ENCODE measurements around the gene COG7.
"Not testable (repeated sequence)": the region's sequence is repeated elsewhere in the genome, so short reads cannot be mapped to it uniquely, and the experiment has no call there.

Gene COG7

GRCh38 chr16:23408823-23409298 lies 44.1 kb downstream of the COG7 start:
- Histone ChIP-seq H3K4me1 (ENCODE audit: control insufficient read depth in 1 of 2, insufficient read depth in 2 of 2, low read length in 2 of 2) (peaks cover 5 to 17% of the 10 kb centered on the region in 2 donors), H3K36me3 (ENCODE audit: control insufficient read depth in 1 of 2, insufficient read depth in 2 of 2, low read length in 2 of 2) (peaks cover 50 to 56% of the 10 kb centered on the region in 2 donors), H3K27ac (ENCODE audit: low read length) (no peak overlapping the region), H3K9me3 (ENCODE audit: control insufficient read depth in 1 of 2, low read length in 2 of 2) (no peaks in the 10 kb centered on the region), H3K27me3 (ENCODE audit: low read depth, low read length) (no peaks in the 10 kb centered on the region), H3K4me3 (ENCODE audit: low read depth in 1 of 2, low read length in 2 of 2) (no peak overlapping the region)

DNA sequence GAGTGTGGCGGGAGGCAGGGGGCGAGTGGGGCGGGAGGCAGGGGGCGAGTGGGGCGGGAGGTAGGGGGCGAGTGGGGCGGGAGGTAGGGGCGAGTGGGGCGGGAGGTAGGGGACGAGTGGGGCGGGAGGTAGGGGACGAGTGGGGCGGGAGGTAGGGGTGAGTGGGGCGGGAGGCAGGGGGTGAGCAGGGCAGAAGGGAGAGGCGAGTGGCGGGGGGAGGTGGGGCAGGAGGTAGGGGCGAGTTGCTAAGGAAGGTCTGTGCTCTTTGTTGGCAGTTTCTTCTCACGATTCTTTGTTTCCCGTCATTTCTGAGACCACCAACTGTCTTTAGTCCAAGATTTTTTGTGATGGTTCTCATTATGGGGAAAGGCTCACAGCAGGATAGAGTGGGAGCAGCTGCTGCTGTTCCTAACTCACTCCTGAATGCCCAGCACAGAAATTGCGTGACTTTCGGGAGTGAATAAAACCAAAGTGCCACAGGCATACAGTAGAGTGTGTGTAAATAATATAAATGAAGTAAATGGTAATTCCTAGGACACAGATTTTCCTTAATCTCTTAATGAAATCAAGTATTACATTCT lies 44.7 kb downstream of the COG7 start:
- Histone ChIP-seq H3K27ac (ENCODE audit: low read length) (no peak overlapping the region), H3K27me3 (ENCODE audit: low read depth, low read length) (no peaks in the 10 kb centered on the region), H3K4me1 (ENCODE audit: control insufficient read depth in 1 of 2, insufficient read depth in 2 of 2, low read length in 2 of 2) (peaks cover 5 to 18% of the 10 kb centered on the region in 2 donors), H3K9me3 (ENCODE audit: control insufficient read depth in 1 of 2, low read length in 2 of 2) (no peaks in the 10 kb centered on the region), H3K36me3 (ENCODE audit: control insufficient read depth in 1 of 2, insufficient read depth in 2 of 2, low read length in 2 of 2) (peaks cover 49 to 52% of the 10 kb centered on the region in 2 donors), H3K4me3 (ENCODE audit: low read depth in 1 of 2, low read length in 2 of 2) (no peak overlapping the region)

DNA sequence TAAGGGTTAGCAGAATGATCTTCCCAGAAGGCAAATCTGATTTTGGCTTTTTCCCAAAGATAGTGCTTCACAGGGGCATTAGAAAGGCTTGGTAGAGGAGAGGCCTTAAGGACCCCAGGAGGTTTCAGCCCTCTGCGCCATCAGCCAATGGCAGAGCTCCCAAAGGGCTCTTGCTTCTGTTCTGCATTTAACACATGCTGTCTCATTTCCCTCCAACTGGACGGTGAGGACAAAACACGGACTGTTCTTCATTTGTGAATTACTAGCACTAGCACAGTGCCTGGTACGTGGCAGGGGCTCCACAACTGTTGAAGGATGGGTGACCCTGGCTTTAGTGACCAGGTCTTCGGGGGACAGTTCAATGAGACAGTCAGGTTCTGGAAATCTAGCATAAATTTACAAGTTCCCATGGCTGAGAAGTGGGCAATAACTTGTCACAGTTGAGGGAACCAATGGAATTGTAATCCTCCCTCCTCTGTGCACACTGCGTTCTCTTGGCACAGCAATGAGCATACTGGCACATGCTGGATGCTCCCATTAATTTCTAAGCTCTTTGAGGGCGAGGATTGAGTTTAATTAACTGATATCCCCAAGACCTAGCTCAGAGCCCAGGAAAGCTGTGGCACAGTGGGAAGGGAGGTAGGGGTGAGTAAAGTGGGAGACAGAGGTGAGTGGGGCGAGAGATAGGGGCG lies 45.4 kb downstream of the COG7 start:
- Histone ChIP-seq H3K9me3 (ENCODE audit: control insufficient read depth in 1 of 2, low read length in 2 of 2) (no peaks in the 10 kb centered on the region), H3K27ac (ENCODE audit: low read length) (no peak overlapping the region), H3K36me3 (ENCODE audit: control insufficient read depth in 1 of 2, insufficient read depth in 2 of 2, low read length in 2 of 2) (peaks cover 52 to 55% of the 10 kb centered on the region in 2 donors), H3K27me3 (ENCODE audit: low read depth, low read length) (no peaks in the 10 kb centered on the region), H3K4me3 (ENCODE audit: low read depth in 1 of 2, low read length in 2 of 2) (no peak overlapping the region), H3K4me1 (ENCODE audit: control insufficient read depth in 1 of 2, insufficient read depth in 2 of 2, low read length in 2 of 2) (peaks cover 5 to 18% of the 10 kb centered on the region in 2 donors)

GRCh38 chr16:23406546-23407240 lies 46.3 kb downstream of the COG7 start:
- H3K9me3 ChIP-seq (ENCODE audit: control insufficient read depth in 1 of 2, low read length in 2 of 2) = no peaks in the 10 kb centered on the region
- H3K36me3 ChIP-seq (ENCODE audit: control insufficient read depth in 1 of 2, insufficient read depth in 2 of 2, low read length in 2 of 2) = peaks cover 51 to 52% of the 10 kb centered on the region in 2 donors
- no peak overlapping the region for H3K27ac ChIP-seq (ENCODE audit: low read length)
- no peak overlapping the region for H3K4me3 ChIP-seq (ENCODE audit: low read depth in 1 of 2, low read length in 2 of 2)
- H3K27me3 ChIP-seq (ENCODE audit: low read depth, low read length) = no peaks in the 10 kb centered on the region
- H3K4me1 ChIP-seq (ENCODE audit: control insufficient read depth in 1 of 2, insufficient read depth in 2 of 2, low read length in 2 of 2) = peaks cover 5 to 18% of the 10 kb centered on the region in 2 donors

DNA sequence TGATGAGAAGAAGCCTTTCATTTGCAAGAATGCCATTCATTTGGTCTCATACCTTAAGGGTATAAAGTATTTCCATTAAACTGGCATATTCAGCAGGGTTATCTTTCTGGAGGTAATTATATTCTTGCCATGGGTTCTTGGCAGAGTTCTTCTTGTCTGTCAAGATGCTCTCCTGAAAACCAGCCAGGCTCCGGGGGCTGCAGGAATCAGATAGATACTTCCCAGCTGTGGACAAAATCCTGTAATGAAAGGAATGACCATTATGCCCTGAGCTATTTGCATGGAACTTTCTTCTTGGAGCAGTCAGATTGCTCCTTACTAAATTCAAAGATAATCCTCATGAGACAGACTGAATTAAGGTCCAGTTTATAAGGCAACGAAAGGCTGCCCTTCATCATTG lies 47.0 kb downstream of the COG7 start:
- Histone ChIP-seq H3K27ac (ENCODE audit: low read length) (no peak overlapping the region), H3K4me1 (ENCODE audit: control insufficient read depth in 1 of 2, insufficient read depth in 2 of 2, low read length in 2 of 2) (peaks cover 5 to 18% of the 10 kb centered on the region in 2 donors), H3K9me3 (ENCODE audit: control insufficient read depth in 1 of 2, low read length in 2 of 2) (no peaks in the 10 kb centered on the region), H3K27me3 (ENCODE audit: low read depth, low read length) (no peaks in the 10 kb centered on the region), H3K4me3 (ENCODE audit: low read depth in 1 of 2, low read length in 2 of 2) (no peak overlapping the region), H3K36me3 (ENCODE audit: control insufficient read depth in 1 of 2, insufficient read depth in 2 of 2, low read length in 2 of 2) (peaks cover 47 to 54% of the 10 kb centered on the region in 2 donors)

DNA sequence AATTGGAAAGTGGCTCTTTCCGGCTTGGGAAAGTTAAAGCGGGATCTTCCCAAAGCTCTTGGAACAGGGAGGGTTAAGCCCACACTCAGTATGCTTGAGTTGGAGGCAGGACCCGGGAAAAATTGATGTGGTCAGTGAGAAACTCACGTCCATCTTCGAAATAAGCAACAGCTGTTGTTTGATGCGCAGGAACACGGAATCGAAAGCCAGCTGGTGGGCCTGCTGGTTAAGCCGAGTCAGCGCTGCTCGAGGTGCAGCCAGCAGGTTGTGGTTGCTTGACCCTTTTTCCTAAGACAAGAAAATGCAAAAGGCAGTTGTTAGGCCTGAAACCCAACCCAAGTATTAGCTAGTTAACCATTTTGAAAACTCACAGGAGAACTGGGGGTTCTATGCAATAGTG lies 49.4 kb downstream of the COG7 start:
- Histone ChIP-seq H3K36me3 (ENCODE audit: control insufficient read depth in 1 of 2, insufficient read depth in 2 of 2, low read length in 2 of 2) (peaks cover 54 to 60% of the 10 kb centered on the region in 2 donors), H3K4me3 (ENCODE audit: low read depth in 1 of 2, low read length in 2 of 2) (no peak overlapping the region), H3K9me3 (ENCODE audit: control insufficient read depth in 1 of 2, low read length in 2 of 2) (no peaks in the 10 kb centered on the region), H3K27me3 (ENCODE audit: low read depth, low read length) (no peaks in the 10 kb centered on the region), H3K27ac (ENCODE audit: low read length) (no peak overlapping the region), H3K4me1 (ENCODE audit: control insufficient read depth in 1 of 2, insufficient read depth in 2 of 2, low read length in 2 of 2) (peaks cover 5 to 26% of the 10 kb centered on the region in 2 donors)

DNA sequence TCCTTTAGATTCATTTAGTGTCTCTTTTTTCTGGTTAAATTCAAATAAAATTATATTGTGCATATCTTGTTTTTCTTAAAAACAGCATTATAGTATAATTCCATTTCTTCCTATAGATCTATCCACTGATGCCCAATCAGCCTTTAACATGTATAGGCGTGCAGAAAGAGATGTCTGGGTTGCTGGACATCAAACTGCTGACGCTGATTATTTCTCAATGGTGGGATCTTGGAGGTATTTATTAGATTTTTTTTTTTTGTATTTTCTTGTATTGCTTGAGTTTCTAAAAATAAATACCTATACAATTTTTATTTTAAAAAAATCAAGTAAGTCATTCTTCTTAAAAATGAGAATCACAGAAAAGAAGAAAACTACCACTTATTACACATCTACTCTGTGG lies 50.9 kb downstream of the COG7 start:
- H3K9me3 ChIP-seq (ENCODE audit: control insufficient read depth in 1 of 2, low read length in 2 of 2) = no peaks in the 10 kb centered on the region
- H3K4me1 ChIP-seq (ENCODE audit: control insufficient read depth in 1 of 2, insufficient read depth in 2 of 2, low read length in 2 of 2) = peaks cover 5 to 26% of the 10 kb centered on the region in 2 donors
- no peak overlapping the region for H3K4me3 ChIP-seq (ENCODE audit: low read depth in 1 of 2, low read length in 2 of 2)
- no peak overlapping the region for H3K27ac ChIP-seq (ENCODE audit: low read length)
- H3K36me3 ChIP-seq (ENCODE audit: control insufficient read depth in 1 of 2, insufficient read depth in 2 of 2, low read length in 2 of 2) = peaks cover 68% of the 10 kb centered on the region in 2 donors
- H3K27me3 ChIP-seq (ENCODE audit: low read depth, low read length) = no peaks in the 10 kb centered on the region

DNA sequence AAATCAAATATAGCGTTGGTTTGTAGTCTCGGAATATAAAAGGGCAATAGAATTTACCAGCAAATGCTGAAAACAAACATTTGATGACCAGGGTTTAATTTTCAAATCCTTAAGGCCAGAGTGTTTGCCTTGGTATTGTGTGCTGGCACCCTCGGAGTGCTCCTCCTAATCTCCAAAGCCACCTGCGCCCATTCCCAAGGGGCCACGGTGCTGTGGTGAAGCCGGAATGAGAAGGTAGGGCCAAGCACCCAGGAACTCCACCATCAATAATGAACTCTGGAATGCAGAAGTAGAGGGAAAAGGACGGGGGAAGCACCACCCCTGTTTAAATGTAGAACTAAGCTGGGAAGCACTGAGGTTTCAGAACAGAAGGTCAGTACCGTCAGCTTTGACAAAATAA lies 51.9 kb downstream of the COG7 start:
- Histone ChIP-seq H3K36me3 (ENCODE audit: control insufficient read depth in 1 of 2, insufficient read depth in 2 of 2, low read length in 2 of 2) (peaks cover 64 to 69% of the 10 kb centered on the region in 2 donors), H3K4me3 (ENCODE audit: low read depth in 1 of 2, low read length in 2 of 2) (no peak overlapping the region), H3K9me3 (ENCODE audit: control insufficient read depth in 1 of 2, low read length in 2 of 2) (no peaks in the 10 kb centered on the region), H3K27me3 (ENCODE audit: low read depth, low read length) (no peaks in the 10 kb centered on the region), H3K27ac (ENCODE audit: low read length) (no peak overlapping the region), H3K4me1 (ENCODE audit: control insufficient read depth in 1 of 2, insufficient read depth in 2 of 2, low read length in 2 of 2) (peaks cover 5 to 22% of the 10 kb centered on the region in 2 donors)

- H3K9me3 ChIP-seq (ENCODE audit: control insufficient read depth in 1 of 2, low read length in 2 of 2); H3K4me3 ChIP-seq (ENCODE audit: low read depth in 1 of 2, low read length in 2 of 2); H3K27ac ChIP-seq (ENCODE audit: low read length); H3K27me3 ChIP-seq (ENCODE audit: low read depth, low read length): not testable (repeated sequence)
- Histone ChIP-seq H3K36me3 (ENCODE audit: control insufficient read depth in 1 of 2, insufficient read depth in 2 of 2, low read length in 2 of 2) (peaks cover 69% of the 10 kb centered on the region in 2 donors), H3K4me1 (ENCODE audit: control insufficient read depth in 1 of 2, insufficient read depth in 2 of 2, low read length in 2 of 2) (peaks cover 5 to 18% of the 10 kb centered on the region in 2 donors)
These were observed 52.5 kb downstream of the COG7 start for GRCh38 chr16:23400447-23400846.

GRCh38 chr16:23398987-23399805 lies 53.8 kb downstream of the COG7 start:
- Histone ChIP-seq H3K27me3 (ENCODE audit: low read depth, low read length) (no peaks in the 10 kb centered on the region), H3K36me3 (ENCODE audit: control insufficient read depth in 1 of 2, insufficient read depth in 2 of 2, low read length in 2 of 2) (peaks cover 67 to 69% of the 10 kb centered on the region in 2 donors), H3K27ac (ENCODE audit: low read length) (no peak overlapping the region), H3K4me1 (ENCODE audit: control insufficient read depth in 1 of 2, insufficient read depth in 2 of 2, low read length in 2 of 2) (peaks cover 3 to 12% of the 10 kb centered on the region in 2 donors), H3K4me3 (ENCODE audit: low read depth in 1 of 2, low read length in 2 of 2) (no peak overlapping the region), H3K9me3 (ENCODE audit: control insufficient read depth in 1 of 2, low read length in 2 of 2) (no peaks in the 10 kb centered on the region)

DNA sequence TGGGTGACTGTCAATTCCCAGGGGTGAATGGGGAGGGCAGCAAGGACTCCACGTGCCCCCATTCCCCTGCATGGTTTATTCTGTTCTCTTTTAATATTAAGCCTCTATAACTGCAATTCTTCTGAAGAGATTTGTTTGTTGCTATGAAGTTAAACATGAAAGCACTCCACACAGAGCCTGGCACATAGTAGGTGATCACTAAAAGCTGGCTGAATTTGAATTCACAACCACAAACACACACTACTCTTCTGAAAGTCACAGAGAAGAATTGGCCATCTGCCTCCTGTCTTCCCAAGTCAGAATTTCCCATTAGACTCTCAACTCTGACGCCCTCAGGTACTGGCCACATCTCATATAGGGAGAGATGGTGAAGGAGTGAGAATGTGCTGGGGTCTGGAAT lies 55.5 kb downstream of the COG7 start:
- no peaks in the 10 kb centered on the region for H3K27me3 ChIP-seq (ENCODE audit: low read depth, low read length)
- H3K9me3 ChIP-seq (ENCODE audit: control insufficient read depth in 1 of 2, low read length in 2 of 2) = no peaks in the 10 kb centered on the region
- H3K27ac ChIP-seq (ENCODE audit: low read length) = no peak overlapping the region
- H3K36me3 ChIP-seq (ENCODE audit: control insufficient read depth in 1 of 2, insufficient read depth in 2 of 2, low read length in 2 of 2) = peaks cover 50 to 69% of the 10 kb centered on the region in 2 donors
- no peak overlapping the region for H3K4me3 ChIP-seq (ENCODE audit: low read depth in 1 of 2, low read length in 2 of 2)
- H3K4me1 ChIP-seq (ENCODE audit: control insufficient read depth in 1 of 2, insufficient read depth in 2 of 2, low read length in 2 of 2) = peaks cover 0 to 8% of the 10 kb centered on the region in 2 donors
